Measurements from ENCODE around the gene COX4I2.
"Not testable (repeated sequence)": the region's sequence is repeated elsewhere in the genome, so short reads cannot be mapped to it uniquely, and the experiment has no call there.

DNA sequence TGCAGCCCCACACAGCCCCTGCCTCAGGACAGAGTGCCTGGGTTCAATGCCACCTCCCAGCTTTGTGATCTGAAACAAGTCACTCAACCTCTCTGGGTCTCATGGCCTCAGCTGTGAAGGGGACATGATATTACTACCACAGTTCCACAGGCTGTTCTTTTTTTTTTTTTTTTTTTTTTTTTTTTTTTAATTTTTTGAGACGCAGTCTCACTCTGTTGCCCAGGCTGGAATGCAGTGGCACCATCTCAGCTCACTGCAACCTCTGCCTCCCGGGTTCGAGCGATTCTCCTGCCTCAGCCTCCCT lies 41.3 kb upstream of the COX4I2 start:
- TF ChIP-seq, protein P1, sequence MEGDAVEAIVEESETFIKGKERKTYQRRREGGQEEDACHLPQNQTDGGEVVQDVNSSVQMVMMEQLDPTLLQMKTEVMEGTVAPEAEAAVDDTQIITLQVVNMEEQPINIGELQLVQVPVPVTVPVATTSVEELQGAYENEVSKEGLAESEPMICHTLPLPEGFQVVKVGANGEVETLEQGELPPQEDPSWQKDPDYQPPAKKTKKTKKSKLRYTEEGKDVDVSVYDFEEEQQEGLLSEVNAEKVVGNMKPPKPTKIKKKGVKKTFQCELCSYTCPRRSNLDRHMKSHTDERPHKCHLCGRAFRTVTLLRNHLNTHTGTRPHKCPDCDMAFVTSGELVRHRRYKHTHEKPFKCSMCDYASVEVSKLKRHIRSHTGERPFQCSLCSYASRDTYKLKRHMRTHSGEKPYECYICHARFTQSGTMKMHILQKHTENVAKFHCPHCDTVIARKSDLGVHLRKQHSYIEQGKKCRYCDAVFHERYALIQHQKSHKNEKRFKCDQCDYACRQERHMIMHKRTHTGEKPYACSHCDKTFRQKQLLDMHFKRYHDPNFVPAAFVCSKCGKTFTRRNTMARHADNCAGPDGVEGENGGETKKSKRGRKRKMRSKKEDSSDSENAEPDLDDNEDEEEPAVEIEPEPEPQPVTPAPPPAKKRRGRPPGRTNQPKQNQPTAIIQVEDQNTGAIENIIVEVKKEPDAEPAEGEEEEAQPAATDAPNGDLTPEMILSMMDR (IDR thresholded peaks at IDR 0.05; ENCODE audit: low read depth, low read length, poor library complexity, severe bottlenecking), result not testable (repeated sequence)
- not testable (repeated sequence) for TF ChIP-seq EZH2phosphoT487 (IDR thresholded peaks at IDR 0.05; ENCODE audit: borderline replicate concordance, low read length)
